Activated naive CD8-positive, alpha-beta T cell treated with anti-CD3 and anti-CD28 coated beads, Interleukin-2, amount 50 U/mL, for 16 hours (primary cell): Measurements from ENCODE around the gene RBM23.

Experiments
- DNase-seq: peaks from one replicate; pipeline ENCODE4 v3.0.0-alpha.2; 2020; ENCODE audit warnings: low read depth, low spot score

Gene RBM23

GRCh38 chr14:22886500-22887259 lies 32.3 kb downstream of the RBM23 start:
- peak; percentile 32 for DNase-seq

- no peak for DNase-seq
Measured at GRCh38 chr14:22885975-22886374, 33.0 kb downstream of the RBM23 start.

- DNase-seq = no peak
Measured at GRCh38 chr14:22884738-22885523, 34.0 kb downstream of the RBM23 start.

- DNase-seq = no peak
Measured at GRCh38 chr14:22884076-22884737, 34.7 kb downstream of the RBM23 start.

GRCh38 chr14:22883173-22883976 lies 35.6 kb downstream of the RBM23 start, which contains the start of gene REM2:
Gene REM2 (plus strand): TSS chr14:22883222. CDS start chr14:22883288, 66 bp downstream.
- DNase-seq = no peak

GRCh38 chr14:22882529-22883172 lies 36.3 kb downstream of the RBM23 start:
- DNase-seq = no peak

- no peak for DNase-seq
Measured at GRCh38 chr14:22882064-22882463, 36.9 kb downstream of the RBM23 start.

- no peak for DNase-seq
Measured at GRCh38 chr14:22878271-22879246, 40.4 kb downstream of the RBM23 start.

GRCh38 chr14:22877000-22877501 lies 41.9 kb downstream of the RBM23 start:
- no peak for DNase-seq

GRCh38 chr14:22875748-22876319 lies 43.1 kb downstream of the RBM23 start:
- no peak for DNase-seq

GRCh38 chr14:22875003-22875747 lies 43.8 kb downstream of the RBM23 start:
- no peak for DNase-seq

GRCh38 chr14:22872833-22873520 lies 46.0 kb downstream of the RBM23 start:
- DNase-seq = no peak

GRCh38 chr14:22872033-22872832 lies 46.7 kb downstream of the RBM23 start:
- peak; percentile 42 for DNase-seq

GRCh38 chr14:22871224-22872032 lies 47.5 kb downstream of the RBM23 start, which contains the start of gene LRP10:
Gene LRP10 (plus strand): TSS chr14:22871740. CDS start chr14:22872304, 564 bp downstream.
- peak; percentile 46 for DNase-seq

GRCh38 chr14:22870811-22871223 lies 48.1 kb downstream of the RBM23 start:
- no peak for DNase-seq

- no peak for DNase-seq
Measured at GRCh38 chr14:22866874-22867273, 52.1 kb downstream of the RBM23 start.
